ENCODE measurements around the gene CELF2.

Gene CELF2

DNA sequence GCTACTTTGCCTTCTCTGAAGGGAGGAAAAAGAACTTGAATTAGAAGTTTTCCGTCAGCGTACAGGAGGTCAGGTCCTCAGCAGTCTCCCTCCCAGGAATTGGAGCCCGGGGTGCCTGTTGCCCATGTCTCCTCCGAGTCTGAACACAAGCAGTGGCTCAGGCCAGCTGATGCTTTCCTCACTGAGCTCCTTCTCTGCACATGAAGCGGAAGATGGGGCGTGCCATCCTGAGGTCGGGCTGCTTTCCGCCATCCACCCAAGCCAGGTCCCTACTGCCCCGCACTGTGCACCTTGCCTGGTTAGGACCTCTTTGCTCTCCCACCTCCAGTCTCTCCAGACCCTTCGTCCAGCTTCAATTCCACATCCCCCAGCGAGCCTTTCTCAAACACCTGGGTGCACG, 237.5 kb downstream of the CELF2 start:
- no peak for DNase-seq

DNA sequence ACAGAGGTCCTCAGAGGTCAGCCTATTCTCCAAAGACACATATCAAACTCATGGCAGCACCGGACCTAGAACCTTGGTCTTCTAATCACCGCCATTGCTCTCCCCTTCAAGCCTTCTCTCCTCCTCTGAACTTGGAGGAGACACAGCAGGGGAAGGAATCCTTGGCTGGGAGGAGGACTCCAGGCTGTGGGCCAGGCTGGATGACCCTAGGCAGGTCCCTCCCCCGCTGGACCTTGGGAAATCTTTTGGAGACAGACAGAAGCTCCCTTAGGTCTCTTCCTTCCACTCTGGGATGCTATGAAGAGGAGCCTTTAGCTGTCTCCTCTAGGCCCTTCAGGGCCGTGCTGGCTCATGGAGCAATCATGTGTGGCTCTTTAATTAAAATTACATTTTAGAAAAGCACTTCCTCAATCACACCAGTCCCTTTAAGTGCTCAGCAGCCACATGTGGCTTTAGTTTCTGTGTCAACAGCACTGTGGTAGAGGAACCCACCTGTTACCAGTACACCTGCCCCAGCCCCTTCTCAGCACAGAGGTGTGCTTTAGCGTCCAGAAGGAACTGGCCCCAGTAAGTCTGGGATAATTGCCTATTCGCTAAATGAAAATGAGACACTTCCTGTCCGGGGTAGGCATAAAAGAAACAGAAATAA, 238.2 kb downstream of the CELF2 start:
- no peak for DNase-seq

DNA sequence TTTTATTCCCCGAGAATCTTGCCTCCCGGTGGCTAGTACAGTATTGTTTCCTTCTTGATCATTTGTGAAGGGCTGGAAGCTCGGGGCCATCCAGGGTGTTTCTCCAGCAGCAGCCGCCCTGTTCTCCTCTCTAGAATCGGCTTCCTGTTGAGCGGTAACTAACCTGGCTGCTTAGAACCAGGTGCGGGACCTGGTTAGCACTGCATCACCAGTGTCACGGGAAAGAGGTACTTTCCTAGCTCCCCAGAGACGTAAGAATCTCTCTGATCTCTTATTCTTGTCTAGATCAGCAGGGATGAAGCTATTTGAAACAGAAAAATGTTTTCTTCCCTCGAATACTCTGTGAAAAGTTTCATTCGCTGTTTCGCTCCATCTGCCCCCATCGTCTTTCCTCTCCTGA, 239.2 kb downstream of the CELF2 start:
- no peak for DNase-seq

GRCh38 chr10:11257440-11258090, 239.9 kb downstream of the CELF2 start:
- DNase-seq = no peak

DNA sequence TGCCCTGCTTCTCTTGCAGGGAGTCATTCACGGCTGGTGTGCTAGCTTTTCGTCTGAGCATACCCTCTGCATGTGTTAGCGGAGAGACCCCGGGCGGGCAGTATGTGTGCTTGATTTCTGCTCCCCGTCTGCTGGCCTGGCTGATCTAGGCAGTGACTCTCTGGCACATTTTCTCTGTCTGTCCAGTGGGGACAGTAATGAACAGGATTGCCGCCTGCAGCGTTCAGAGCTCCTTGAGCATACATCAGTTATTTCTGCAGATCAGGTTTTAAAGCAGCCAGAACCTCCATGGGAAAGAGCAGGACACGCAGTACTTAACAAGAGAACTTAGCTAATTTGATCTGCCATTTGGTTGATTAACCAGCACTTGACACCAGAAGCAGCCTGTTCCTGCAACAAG, 242.5 kb downstream of the CELF2 start:
- DNase-seq = no peak

DNA sequence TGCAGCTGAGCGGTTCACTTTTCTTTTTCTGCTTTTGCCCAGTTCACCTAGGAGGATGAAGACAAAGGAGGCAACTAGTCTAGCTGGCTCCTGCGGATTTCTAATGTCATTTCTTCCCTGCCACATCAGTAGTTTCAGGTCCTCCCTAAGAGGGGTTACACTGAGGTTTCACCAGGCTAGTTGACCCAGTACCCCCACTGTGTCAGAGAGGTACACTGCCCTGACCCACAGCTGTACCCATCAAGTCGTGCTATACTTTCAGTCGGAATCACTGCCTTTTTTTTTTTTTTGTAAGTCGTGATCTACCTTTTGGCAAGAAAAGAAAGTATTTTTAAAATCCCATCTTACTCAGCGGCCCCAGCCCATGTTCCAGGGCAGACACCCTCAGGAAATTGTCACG, 243.5 kb downstream of the CELF2 start:
- DNase-seq = no peak

- DNase-seq = no peak
These were observed 244.2 kb downstream of the CELF2 start for GRCh38 chr10:11261687-11262493.

DNA sequence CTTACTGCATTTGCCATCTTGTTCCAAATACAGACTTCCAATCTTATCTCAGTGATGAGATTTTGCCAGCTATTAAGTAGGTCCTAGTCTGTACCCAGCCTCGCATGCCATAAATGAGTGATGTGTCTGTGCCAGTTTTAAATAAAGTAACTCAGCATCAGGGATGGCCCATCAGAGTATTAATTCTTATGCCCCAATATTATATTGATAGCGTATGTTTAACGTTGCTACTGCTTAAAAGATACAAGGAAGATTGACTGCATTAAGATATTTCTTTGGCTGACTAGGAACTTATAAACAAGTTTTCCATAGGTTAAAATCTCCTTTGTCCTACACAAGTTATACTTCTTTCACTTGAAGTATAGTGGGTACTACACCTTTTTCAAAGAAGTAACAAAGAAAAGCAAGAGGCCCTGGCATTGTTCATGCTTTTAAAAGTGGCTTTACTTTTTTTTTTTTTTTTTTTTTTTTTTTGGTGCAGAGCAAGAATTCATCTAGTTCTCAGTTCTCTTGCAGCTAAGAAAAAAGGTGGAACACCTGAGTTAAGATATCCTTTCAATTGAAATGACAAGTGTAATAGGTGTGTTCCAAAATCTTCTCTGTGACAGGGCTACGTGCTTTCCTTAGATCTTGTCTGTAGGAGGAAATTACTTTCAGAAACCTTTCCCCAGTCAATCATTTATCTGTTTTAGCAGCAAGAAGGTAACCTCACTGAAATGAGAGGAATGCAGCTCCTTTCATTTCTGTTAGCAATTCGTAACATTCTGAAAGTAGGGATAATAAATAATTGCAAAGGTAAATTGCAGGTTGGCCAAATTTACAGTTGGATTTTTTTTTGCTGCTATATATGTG, 245.0 kb downstream of the CELF2 start:
- no peak for DNase-seq

GRCh38 chr10:11263767-11264166, 246.1 kb downstream of the CELF2 start:
- DNase-seq = no peak

DNA sequence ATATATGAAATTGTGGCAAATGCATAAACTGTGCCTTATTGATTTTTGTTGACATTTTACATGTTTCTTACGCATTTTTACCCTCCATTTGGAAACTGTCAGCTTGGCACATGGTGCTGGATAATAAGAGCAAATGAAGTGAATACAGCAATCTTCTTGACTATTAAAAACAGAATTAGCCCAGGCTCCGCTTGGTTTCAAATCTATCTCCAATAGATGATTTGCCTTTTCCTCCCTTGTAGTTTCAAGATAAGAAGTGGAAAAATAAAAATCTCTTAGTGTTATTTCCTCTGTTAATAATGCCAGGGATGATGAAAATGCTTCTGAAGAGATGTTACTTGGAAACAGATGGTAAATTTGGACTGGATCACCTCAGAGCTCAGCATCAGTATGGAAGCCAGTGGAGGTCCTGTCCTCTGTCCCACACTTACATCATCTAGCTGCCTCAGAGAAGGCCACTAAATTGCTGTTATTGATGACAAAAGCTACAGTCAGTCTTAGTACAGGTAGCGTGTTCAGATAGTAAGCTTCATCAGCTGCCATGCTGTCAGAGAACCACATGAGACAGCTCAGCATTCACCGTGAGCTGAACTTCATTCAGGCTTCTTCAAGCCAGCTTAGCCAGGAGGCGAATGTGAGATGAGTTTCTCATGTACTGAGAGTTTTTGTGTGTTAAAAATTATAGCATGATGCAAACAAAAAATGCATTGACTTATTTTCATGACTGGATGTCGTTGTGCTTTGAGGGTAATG, 246.8 kb downstream of the CELF2 start:
- no peak for DNase-seq

GRCh38 chr10:11265484-11265883, 247.8 kb downstream of the CELF2 start:
- DNase-seq = no peak

GRCh38 chr10:11266426-11266825, 248.8 kb downstream of the CELF2 start:
- DNase-seq = no peak

- DNase-seq = peak; percentile 64
These were observed 252.6 kb downstream of the CELF2 start for GRCh38 chr10:11270135-11270857.

- no peak for DNase-seq
These were observed 253.1 kb downstream of the CELF2 start for GRCh38 chr10:11270858-11271179.

- DNase-seq = no peak
These were observed 255.3 kb downstream of the CELF2 start for GRCh38 chr10:11272915-11273389.

GRCh38 chr10:11274452-11274851, 256.8 kb downstream of the CELF2 start:
- DNase-seq = no peak

GRCh38 chr10:11275651-11276050, 258.0 kb downstream of the CELF2 start:
- DNase-seq = no peak

DNA sequence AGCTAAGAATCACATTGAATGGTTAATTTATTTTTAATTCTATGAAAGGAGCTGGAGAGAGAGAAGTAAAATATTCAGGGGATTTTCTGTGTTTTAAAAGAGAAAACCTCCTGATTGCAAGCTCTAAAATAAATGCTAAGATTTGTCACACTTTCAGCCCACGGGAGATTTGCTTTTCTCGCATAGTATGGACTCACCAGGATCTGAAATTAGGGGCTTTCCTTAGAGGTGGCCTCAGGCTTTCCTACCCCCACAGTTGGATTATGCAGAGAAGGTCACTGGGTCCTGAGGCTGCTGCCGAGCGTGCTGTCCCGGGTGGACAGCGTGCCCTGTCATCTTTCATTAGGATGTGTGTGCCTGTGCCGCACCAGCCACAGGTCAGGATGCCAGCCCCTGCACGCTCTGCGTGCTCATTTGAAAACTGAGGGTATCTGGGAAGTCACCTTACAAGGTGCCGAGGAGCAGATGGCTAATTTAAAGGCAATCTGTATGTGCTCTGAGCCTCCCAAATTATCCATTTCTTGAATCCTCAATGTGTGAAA, 258.8 kb downstream of the CELF2 start:
- DNase-seq = no peak

DNA sequence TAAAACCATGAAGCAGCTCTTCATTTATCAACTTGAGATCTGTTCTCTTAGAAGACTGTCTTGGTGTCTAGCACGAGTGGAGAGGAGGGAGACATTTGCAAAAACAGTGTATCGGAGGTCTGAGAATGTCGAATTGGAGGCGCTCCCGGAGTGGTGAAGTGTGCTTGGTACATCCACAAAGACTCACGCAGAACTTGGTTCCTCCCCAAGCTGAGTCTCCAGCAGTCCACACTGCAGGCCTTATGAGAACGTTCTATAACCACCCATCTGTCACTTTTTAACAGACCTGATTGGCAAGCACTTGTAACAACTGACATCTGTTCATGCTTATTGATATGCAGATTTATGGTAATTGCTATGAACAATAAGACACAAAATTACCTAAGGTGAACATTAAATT, 261.6 kb downstream of the CELF2 start:
- no peak for DNase-seq

DNA sequence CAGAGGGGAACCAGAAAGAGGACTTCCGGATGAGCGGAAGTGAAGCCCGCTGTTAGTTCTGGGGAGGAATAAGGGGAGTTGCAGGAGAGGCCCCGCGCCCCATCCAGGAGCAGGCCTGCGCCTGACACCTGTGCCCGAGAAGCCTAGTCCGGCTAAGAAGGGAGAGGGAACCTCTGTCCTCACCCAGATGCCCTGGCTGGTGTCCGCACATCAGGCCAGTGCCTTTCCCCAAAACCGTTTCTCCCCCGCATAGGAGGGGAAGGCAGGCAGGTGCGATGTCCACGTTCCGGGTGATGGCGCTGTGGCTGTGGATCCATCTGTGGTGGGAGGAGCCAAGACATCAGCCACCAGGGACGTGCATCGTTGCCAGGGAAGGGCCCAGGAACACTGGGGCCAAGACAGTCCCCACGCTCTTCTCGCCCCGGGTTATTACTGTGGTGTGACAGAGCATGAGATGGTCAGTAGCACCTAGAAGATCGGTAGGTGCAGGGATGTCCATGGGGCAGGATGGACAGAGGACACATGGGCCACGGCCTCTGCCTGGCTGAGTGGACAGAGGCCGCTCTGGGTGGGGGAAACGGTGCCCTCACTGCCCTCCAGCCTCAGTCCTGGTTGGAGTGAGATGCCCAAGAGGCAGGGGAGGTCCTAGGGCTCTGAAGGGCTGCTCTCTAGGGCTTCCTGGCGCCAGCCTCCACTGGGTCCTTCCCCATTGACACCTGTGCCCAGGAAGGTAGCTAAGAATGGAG, 262.7 kb downstream of the CELF2 start:
- no peak for DNase-seq

DNA sequence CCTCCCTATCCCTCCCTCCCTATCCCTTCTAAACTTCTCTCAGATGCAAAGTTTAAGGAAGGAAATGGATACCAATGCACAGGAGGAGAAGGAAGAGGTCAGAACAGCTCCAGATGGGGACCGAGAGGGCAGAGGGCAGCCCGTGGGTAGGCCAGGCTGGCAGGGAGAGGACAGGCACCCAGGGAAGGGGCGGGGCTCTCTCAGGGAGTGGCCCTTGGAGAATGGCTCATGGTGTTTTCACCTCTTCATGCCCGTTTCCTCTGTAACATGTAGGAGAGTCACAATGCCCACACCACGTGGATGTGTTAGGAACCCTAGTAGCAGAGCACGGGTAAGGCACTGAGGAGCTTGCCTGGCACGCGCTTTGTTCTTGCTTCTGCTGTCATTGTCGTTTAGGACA, 264.5 kb downstream of the CELF2 start:
- DNase-seq = no peak
